Liver (tissue), 9 donors: Measurements from ENCODE around the gene MSL3. TPM values are rescaled to one million over a fixed set of nuclear protein-coding genes. Genes with fewer than 3 reads are reported as not detected.

Source experiments
- DNase-seq: peaks from one replicate; pipeline ENCODE4 v3.0.0-alpha.2; 2017; ENCODE audit warnings: low spot score
- H3K27ac ChIP-seq, 2 donors: one replicate each; pipeline ENCODE4 v1.7.0; 2013; ENCODE audit warnings: inconsistent platforms in 2 of 2, low read length in 2 of 2, control low read depth in 1 of 2, low read depth in 1 of 2, mild to moderate bottlenecking in 1 of 2
- H3K27me3 ChIP-seq, 4 donors: one replicate each; pipeline versions ENCODE4 v1.6.1 to v1.7.0; 2013; ENCODE audit warnings: low read length in 3 of 4, inconsistent platforms in 1 of 4, mild to moderate bottlenecking in 1 of 4, moderate library complexity in 1 of 4; ENCODE audit not compliant: control insufficient read depth in 4 of 4, insufficient read depth in 4 of 4
- H3K36me3 ChIP-seq, 4 donors: one replicate each; pipeline versions ENCODE4 v1.6.1 to v1.7.0; 2013; ENCODE audit warnings: low read length in 3 of 4, mild to moderate bottlenecking in 3 of 4, low read depth in 1 of 4, moderate library complexity in 1 of 4; ENCODE audit not compliant: control insufficient read depth in 4 of 4, insufficient read depth in 3 of 4
- H3K4me1 ChIP-seq, 4 donors: one replicate each; pipeline versions ENCODE4 v1.6.1 to v1.7.0; 2013; ENCODE audit warnings: low read length in 3 of 4, mild to moderate bottlenecking in 3 of 4, moderate library complexity in 1 of 4; ENCODE audit not compliant: control insufficient read depth in 4 of 4, insufficient read depth in 4 of 4
- H3K4me3 ChIP-seq, 3 donors: one replicate each; pipeline versions ENCODE4 v1.6.1 to v1.7.0; 2013; ENCODE audit warnings: low read length in 3 of 3, control low read depth in 1 of 3, low read depth in 1 of 3, mild to moderate bottlenecking in 1 of 3
- H3K9ac ChIP-seq, 2 donors: one replicate each; pipeline ENCODE4 v1.7.0; 2013; ENCODE audit warnings: low read length in 2 of 2, mild to moderate bottlenecking in 2 of 2, moderate library complexity in 2 of 2, control low read depth in 1 of 2, low read depth in 1 of 2
- H3K9me3 ChIP-seq, 4 donors: one replicate each; pipeline versions ENCODE4 v1.6.1 to v1.7.0; 2013; ENCODE audit warnings: low read length in 3 of 4; ENCODE audit not compliant: control insufficient read depth in 4 of 4
- CTCF ChIP-seq: fragments of 150-350 bp; IDR thresholded peaks from 2 replicates; pipeline ENCODE4 v1.5.1; 2017; ENCODE audit warnings: improper control_type of control experiment, low read depth, low read length; ENCODE audit not compliant: missing input control
- EGR1 ChIP-seq, 2 donors: IDR thresholded peaks; 2 replicates each; pipeline ENCODE4 v1.6.1; 2016 to 2018; ENCODE audit warnings: antibody characterized with exemption in 2 of 2, low read depth in 2 of 2
- GABPA ChIP-seq, 2 donors: IDR thresholded peaks in 1 of 2; conservative IDR thresholded peaks in 1 of 2; 2 replicates each; pipeline ENCODE4 v1.6.1; 2016; ENCODE audit warnings: antibody characterized with exemption in 2 of 2, mild to moderate bottlenecking in 1 of 2, moderate library complexity in 1 of 2
- HNF4A ChIP-seq, 2 donors: conservative IDR thresholded peaks; 2 replicates each; pipeline ENCODE4 v1.6.1; 2016; ENCODE audit warnings: antibody characterized with exemption in 2 of 2, mild to moderate bottlenecking in 2 of 2
- HNF4G ChIP-seq: IDR thresholded peaks from 2 replicates; pipeline ENCODE4 v1.6.1; 2016; ENCODE audit warnings: antibody characterized with exemption
- JUND ChIP-seq, 2 donors: IDR thresholded peaks; 2 replicates each; pipeline ENCODE4 v1.6.1; 2016; ENCODE audit warnings: antibody characterized with exemption in 2 of 2
- RAD21 ChIP-seq, 2 donors: IDR thresholded peaks; 2 replicates each; pipeline ENCODE4 v1.6.1; 2016; ENCODE audit warnings: antibody characterized with exemption in 2 of 2, mild to moderate bottlenecking in 2 of 2
- REST ChIP-seq: IDR thresholded peaks from 2 replicates; pipeline ENCODE4 v1.6.1; 2016; ENCODE audit warnings: antibody characterized with exemption, mild to moderate bottlenecking
- RXRA ChIP-seq, 2 donors: IDR thresholded peaks; 2 replicates each; pipeline ENCODE4 v1.6.1; 2017 to 2018; ENCODE audit warnings: antibody characterized with exemption in 2 of 2, mild to moderate bottlenecking in 1 of 2
- SP1 ChIP-seq: IDR thresholded peaks from 2 replicates; pipeline ENCODE4 v1.6.1; 2018; ENCODE audit warnings: antibody characterized with exemption, mild to moderate bottlenecking
- TAF1 ChIP-seq: conservative IDR thresholded peaks from 2 replicates; pipeline ENCODE4 v1.6.1; 2016; ENCODE audit warnings: antibody characterized with exemption, mild to moderate bottlenecking
- YY1 ChIP-seq: IDR thresholded peaks from 2 replicates; pipeline ENCODE4 v1.6.1; 2016; ENCODE audit warnings: antibody characterized with exemption, mild to moderate bottlenecking
- WGBS: extraction: QIAGEN DNeasy Blood & Tissue Kit; methylation state at CpG from one replicate; pipeline ENCODE4 v1.1.7; 2013; 5-methylcytosine and 5-hydroxymethylcytosine counted together
- polyA plus RNA-seq, 2 donors: library from polyadenylated mRNA; stranded (reverse) in 1 of 2; unstranded in 1 of 2; fragments of 200-250 nt in 1 of 2; fragments of >200 nt in 1 of 2; fragmentation: Nextera tagmentation in 1 of 2; extraction: Ambion mirVana in 1 of 2; gene quantifications; one replicate each; pipeline versions ENCODE4 v1.2.1 to v1.2.3, GENCODE V29; 2013 to 2015
- total RNA-seq, 2 donors: library from RNA; depleted of rRNA; stranded (reverse); fragments of >200 nt; gene quantifications; one replicate each; pipeline ENCODE4 v1.2.3, GENCODE V29; 2014
- TF ChIP-seq, protein P1 (sequence below): IDR thresholded peaks from 2 replicates; pipeline ENCODE4 v1.6.1; 2016; ENCODE audit warnings: antibody characterized with exemption
- TF ChIP-seq, protein P2 (sequence below): IDR thresholded peaks from 2 replicates; pipeline ENCODE4 v1.6.1; 2016; ENCODE audit warnings: antibody characterized with exemption
- TF ChIP-seq, protein P3 (sequence below): IDR thresholded peaks from 2 replicates; pipeline ENCODE4 v1.6.1; 2016; ENCODE audit warnings: antibody characterized with exemption
- donor health status: healthy.
- donor health status: healthy.
- donor health status: healthy.
- donor health status: healthy.
- donor health status: healthy.

The MSL3 gene
- total and polyA plus RNA-seq, 4 donors: 7.3 to 13.6 (median 8.9) TPM

- 81% methylated on average over 6 of the region's 6 CpGs for WGBS
- H3K9me3 ChIP-seq: peaks cover 0 to 3% (median 0%) of the 10 kb centered on the region in 4 donors
- H3K27ac ChIP-seq: no peak overlapping the region
- H3K9ac ChIP-seq: no peak overlapping the region
- H3K27me3 ChIP-seq: no peaks in the 10 kb centered on the region
- TF ChIP-seq CTCF: no peak
- no peak for TF ChIP-seq HNF4A (conservative IDR thresholded peaks at IDR 0.05)
- TF ChIP-seq RAD21 (IDR thresholded peaks at IDR 0.05): no peak
- TF ChIP-seq REST: no peak
- no peak for TF ChIP-seq JUND (IDR thresholded peaks at IDR 0.05)
- TF ChIP-seq RXRA (IDR thresholded peaks at IDR 0.05): no peak
- TF ChIP-seq, protein P1, sequence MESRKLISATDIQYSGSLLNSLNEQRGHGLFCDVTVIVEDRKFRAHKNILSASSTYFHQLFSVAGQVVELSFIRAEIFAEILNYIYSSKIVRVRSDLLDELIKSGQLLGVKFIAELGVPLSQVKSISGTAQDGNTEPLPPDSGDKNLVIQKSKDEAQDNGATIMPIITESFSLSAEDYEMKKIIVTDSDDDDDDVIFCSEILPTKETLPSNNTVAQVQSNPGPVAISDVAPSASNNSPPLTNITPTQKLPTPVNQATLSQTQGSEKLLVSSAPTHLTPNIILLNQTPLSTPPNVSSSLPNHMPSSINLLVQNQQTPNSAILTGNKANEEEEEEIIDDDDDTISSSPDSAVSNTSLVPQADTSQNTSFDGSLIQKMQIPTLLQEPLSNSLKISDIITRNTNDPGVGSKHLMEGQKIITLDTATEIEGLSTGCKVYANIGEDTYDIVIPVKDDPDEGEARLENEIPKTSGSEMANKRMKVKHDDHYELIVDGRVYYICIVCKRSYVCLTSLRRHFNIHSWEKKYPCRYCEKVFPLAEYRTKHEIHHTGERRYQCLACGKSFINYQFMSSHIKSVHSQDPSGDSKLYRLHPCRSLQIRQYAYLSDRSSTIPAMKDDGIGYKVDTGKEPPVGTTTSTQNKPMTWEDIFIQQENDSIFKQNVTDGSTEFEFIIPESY: no peak
- no peak for TF ChIP-seq TAF1
- no peak for TF ChIP-seq EGR1 (IDR thresholded peaks at IDR 0.05; ENCODE audit: low read depth in 2 of 2)
- TF ChIP-seq, protein P2, sequence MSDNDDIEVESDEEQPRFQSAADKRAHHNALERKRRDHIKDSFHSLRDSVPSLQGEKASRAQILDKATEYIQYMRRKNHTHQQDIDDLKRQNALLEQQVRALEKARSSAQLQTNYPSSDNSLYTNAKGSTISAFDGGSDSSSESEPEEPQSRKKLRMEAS: no peak
- TF ChIP-seq, protein P3, sequence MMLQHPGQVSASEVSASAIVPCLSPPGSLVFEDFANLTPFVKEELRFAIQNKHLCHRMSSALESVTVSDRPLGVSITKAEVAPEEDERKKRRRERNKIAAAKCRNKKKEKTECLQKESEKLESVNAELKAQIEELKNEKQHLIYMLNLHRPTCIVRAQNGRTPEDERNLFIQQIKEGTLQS: no peak
- no peak for TF ChIP-seq YY1
- no peak for TF ChIP-seq SP1
- TF ChIP-seq GABPA (IDR thresholded peaks at IDR 0.05 in 1 of 2, conservative IDR thresholded peaks at IDR 0.05 in 1 of 2): no peak
- DNase-seq: no peak
- no peak overlapping the region for H3K4me3 ChIP-seq
- H3K4me1 ChIP-seq: no peaks in the 10 kb centered on the region
- no peaks in the 10 kb centered on the region for H3K36me3 ChIP-seq
Observed at GRCh38 chrX:11793734-11794133, 35.7 kb downstream of the MSL3 start.

- no peak overlapping the region for H3K27ac ChIP-seq
- no peaks in the 10 kb centered on the region for H3K9me3 ChIP-seq
- WGBS: 71% methylated on average over 2 of the region's 2 CpGs
- no peaks in the 10 kb centered on the region for H3K36me3 ChIP-seq
- H3K4me1 ChIP-seq: no peaks in the 10 kb centered on the region
- H3K9ac ChIP-seq: no peak overlapping the region
- no peak overlapping the region for H3K4me3 ChIP-seq
- TF ChIP-seq JUND (IDR thresholded peaks at IDR 0.05): no peak
- TF ChIP-seq HNF4G: no peak
- TF ChIP-seq RXRA (IDR thresholded peaks at IDR 0.05): no peak
- TF ChIP-seq, protein P1: no peak
- no peak for TF ChIP-seq CTCF
- DNase-seq: no peak
- peaks cover 0 to 4% (median 0%) of the 10 kb centered on the region in 4 donors for H3K27me3 ChIP-seq
Observed at GRCh38 chrX:11813341-11813740, 55.3 kb downstream of the MSL3 start.
